HCT116 (cell line): ENCODE data around the gene P4HB. TPM values are rescaled to one million over a fixed set of nuclear protein-coding genes. Genes with fewer than 3 reads are reported as not detected.

Experiments used
- ATAC-seq: fragments of 200-7000 bp; cut with Tn5 transposase; 2 replicates; pipeline ENCODE4 v1.9.1; 2020; ENCODE audit warnings: mild to moderate bottlenecking, moderate library complexity
- BruUV-seq: library from RNA; stranded (reverse); fragments of 400-500 nt; replicated peaks from 2 replicates; lab custom pipeline; 2021; lab: Mats Ljungman, UMichigan
- CTCF ChIA-PET: fragments of 300-600 bp; sonication (Branson Sonifier 250); formaldehyde crosslinking; loops from one replicate; lab custom pipeline; 2021; ENCODE audit warnings: antibody characterized with exemption; lab: Charles Lee
- POLR2A ChIA-PET: fragments of 300-600, 350-600 bp; sonication (Branson Sonifier 250); formaldehyde crosslinking; loops from one replicate; lab custom pipeline; 2021; ENCODE audit warnings: antibody characterized with exemption; lab: Charles Lee
- RAD21 ChIA-PET, 2 experiments: fragments of 300-600 bp; sonication (Branson Sonifier 250); formaldehyde crosslinking; loops; one replicate each; lab custom pipeline; 2023; ENCODE audit warnings: low total read pairs in 2 of 2; ENCODE audit not compliant: uncharacterized antibody in 2 of 2, unreplicated experiment in 2 of 2, low non-redundant PET in 1 of 2; lab: Charles Lee
- DNase-seq: peaks from one replicate; pipeline ENCODE4 v3.0.0-alpha.2; 2010; ENCODE audit warnings: low read depth, low spot score
- H2AFZ ChIP-seq: fragments of 200-600 bp; shearing (Covaris generic), sonication (generic); 2 replicates; pipeline ENCODE4 v1.6.1; 2017; ENCODE audit warnings: low read depth, mixed run types, mixed read lengths, antibody characterized with exemption, low read length; ENCODE audit not compliant: poor library complexity, severe bottlenecking
- H3K27ac ChIP-seq: 2 replicates; pipeline ENCODE4 v1.5.1; 2012; ENCODE audit warnings: low read depth, low read length
- H3K27me3 ChIP-seq: fragments of 200-600 bp; sonication (generic); 2 replicates; pipeline ENCODE4 v1.6.1; 2016; ENCODE audit warnings: mixed run types, low read length, mixed read lengths; ENCODE audit not compliant: insufficient read depth
- H3K36me3 ChIP-seq, 2 experiments: fragments of 200-500 bp in 1 of 2; fragments of 200-600 bp in 1 of 2; sonication (Bioruptor generic) in 1 of 2; sonication (generic) in 1 of 2; 2 replicates each; pipeline versions ENCODE4 v1.5.1 to v1.6.1; 2014 to 2016; ENCODE audit warnings: low read length in 2 of 2, inconsistent platforms in 1 of 2, mixed read lengths in 1 of 2, mixed run types in 1 of 2; ENCODE audit not compliant: insufficient read depth in 2 of 2, control insufficient read depth in 1 of 2
- H3K4me1 ChIP-seq, 2 experiments: fragments of 200-600 bp in 1 of 2; sonication (generic) in 1 of 2; 2 replicates each; pipeline versions ENCODE4 v1.5.1 to v1.6.1; 2012 to 2017; ENCODE audit warnings: low read length in 2 of 2, inconsistent platforms in 1 of 2, mild to moderate bottlenecking in 1 of 2, mixed read lengths in 1 of 2, mixed run types in 1 of 2, moderate library complexity in 1 of 2; ENCODE audit not compliant: insufficient read depth in 2 of 2, control insufficient read depth in 1 of 2
- H3K4me2 ChIP-seq: fragments of 200-600 bp; sonication (generic); 2 replicates; pipeline ENCODE4 v1.6.1; 2017; ENCODE audit warnings: mixed run types, low read length, mixed read lengths
- H3K4me3 ChIP-seq, 2 experiments: fragments of 200-600 bp in 1 of 2; sonication (generic) in 1 of 2; replicated peaks in 1 of 2; 2 replicates each; pipeline ENCODE4 v1.5.1; 2011 to 2016; ENCODE audit warnings: low read length in 2 of 2, control low read depth in 1 of 2, low read depth in 1 of 2, mild to moderate bottlenecking in 1 of 2, mixed read lengths in 1 of 2, mixed run types in 1 of 2
- H3K79me2 ChIP-seq: fragments of 200-600 bp; sonication (generic); 2 replicates; pipeline ENCODE4 v1.6.1; 2017; ENCODE audit warnings: mild to moderate bottlenecking, mixed run types, low read length, moderate library complexity, mixed read lengths; ENCODE audit not compliant: insufficient read depth
- H3K9ac ChIP-seq: fragments of 200-600 bp; sonication (generic); 2 replicates; pipeline ENCODE4 v1.6.1; 2016; ENCODE audit warnings: low read length, mixed read lengths
- H3K9me2 ChIP-seq: fragments of 200-600 bp; sonication (generic), shearing (Covaris generic); 2 replicates; pipeline ENCODE4 v1.6.1; 2017; ENCODE audit warnings: mixed run types, mild to moderate bottlenecking, moderate library complexity; ENCODE audit not compliant: insufficient read depth
- H3K9me3 ChIP-seq, 2 experiments: fragments of 200-500 bp in 1 of 2; fragments of 200-600 bp in 1 of 2; sonication (Bioruptor generic) in 1 of 2; sonication (generic) in 1 of 2; 2 replicates each; pipeline ENCODE4 v1.6.1; 2014 to 2017; ENCODE audit warnings: low read length in 2 of 2, mixed read lengths in 2 of 2, inconsistent platforms in 1 of 2, low read depth in 1 of 2, mild to moderate bottlenecking in 1 of 2, mixed run types in 1 of 2, moderate library complexity in 1 of 2; ENCODE audit not compliant: control insufficient read depth in 1 of 2, insufficient read depth in 1 of 2
- H4K20me1 ChIP-seq: fragments of 200-600 bp; sonication (generic), shearing (Covaris generic); 2 replicates; pipeline ENCODE4 v1.6.1; 2017; ENCODE audit warnings: mixed run types, mild to moderate bottlenecking, moderate library complexity; ENCODE audit not compliant: insufficient read depth
- CEBPB ChIP-seq: IDR thresholded peaks from 2 replicates; pipeline ENCODE4 v1.6.1; 2012; ENCODE audit warnings: low read depth
- EGR1 ChIP-seq: IDR thresholded peaks from 2 replicates; pipeline ENCODE4 v1.6.1; 2012; ENCODE audit warnings: low read depth
- ELF1 ChIP-seq: IDR thresholded peaks from 2 replicates; pipeline ENCODE4 v1.6.1; 2012; ENCODE audit warnings: low read depth, borderline replicate concordance
- EZH2 ChIP-seq: fragments of 200-600 bp; sonication (generic); IDR thresholded peaks from 2 replicates; pipeline ENCODE4 v1.6.1; 2017; ENCODE audit warnings: antibody characterized with exemption, mixed run types
- EZH2phosphoT487 ChIP-seq: fragments of 200-600 bp; IDR thresholded peaks from 2 replicates; pipeline ENCODE4 v1.6.1; 2018; ENCODE audit warnings: antibody characterized with exemption, borderline replicate concordance
- FOSL1 ChIP-seq: IDR thresholded peaks from 2 replicates; pipeline ENCODE4 v1.6.1; 2012; ENCODE audit warnings: low read depth
- POLR2A ChIP-seq: IDR thresholded peaks from 2 replicates; pipeline ENCODE4 v1.7.0; 2011; ENCODE audit warnings: borderline replicate concordance; ENCODE audit not compliant: insufficient read depth, insufficient read length; ENCODE audit errors: extremely low read depth
- POLR2AphosphoS5 ChIP-seq: IDR thresholded peaks from 2 replicates; pipeline ENCODE4 v1.6.1; 2011; ENCODE audit warnings: mild to moderate bottlenecking, low read depth, low read length, moderate library complexity
- RAD21 ChIP-seq: IDR thresholded peaks from 2 replicates; pipeline ENCODE4 v1.6.1; 2012; ENCODE audit warnings: low read depth, mild to moderate bottlenecking
- SP1 ChIP-seq: IDR thresholded peaks from 2 replicates; pipeline ENCODE4 v1.6.1; 2012; ENCODE audit warnings: low read depth
- SRF ChIP-seq: IDR thresholded peaks from 2 replicates; pipeline ENCODE4 v1.6.1; 2012; ENCODE audit warnings: low read depth
- TCF7L2 ChIP-seq: IDR thresholded peaks from 2 replicates; pipeline ENCODE4 v1.7.0; 2011; ENCODE audit warnings: borderline replicate concordance, inconsistent platforms; ENCODE audit not compliant: insufficient read depth, insufficient read length; ENCODE audit errors: extremely low read depth
- YY1 ChIP-seq: IDR thresholded peaks from 2 replicates; pipeline ENCODE4 v1.6.1; 2011; ENCODE audit warnings: low read length, low read depth, moderate library complexity, mild to moderate bottlenecking; ENCODE audit not compliant: insufficient replicate concordance; ENCODE audit errors: extremely low read depth
- intact Hi-C: fragments of 100-400 bp; cut with micrococcal nuclease; formaldehyde crosslinking; loops from 2 replicates; pipeline ENCODE4 v1.10.0; 2022
- total RNA-seq: library from RNA; stranded (reverse); gene quantifications from one replicate; pipeline ENCODE4 v1.2.1, GENCODE V29; 2021; ENCODE audit not compliant: unreplicated experiment
- TF ChIP-seq, protein P1 (sequence below): IDR thresholded peaks from 2 replicates; pipeline ENCODE4 v1.6.1; 2012
- TF ChIP-seq, protein P2 (sequence below): IDR thresholded peaks from 2 replicates; pipeline ENCODE4 v1.6.1; 2012

P4HB gene
- total RNA-seq, 1 experiment from 2014 or later = 1,043 TPM

- no TSS peak for BruUV-seq
- TF ChIP-seq POLR2A (no peak), RAD21 (no peak), EGR1 (no peak), YY1 (no peak), ELF1 (no peak), FOSL1 (no peak), EZH2 (no peak), SRF (no peak), SP1 (no peak), POLR2AphosphoS5 (no peak), CEBPB (no peak)
- TF ChIP-seq, protein P1, sequence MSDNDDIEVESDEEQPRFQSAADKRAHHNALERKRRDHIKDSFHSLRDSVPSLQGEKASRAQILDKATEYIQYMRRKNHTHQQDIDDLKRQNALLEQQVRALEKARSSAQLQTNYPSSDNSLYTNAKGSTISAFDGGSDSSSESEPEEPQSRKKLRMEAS = no peak
- TF ChIP-seq, all 23 proteins: peak for 0
- ATAC-seq (no peak), DNase-seq (no peak)
- Histone ChIP-seq H2AFZ (no peak overlapping the region), H3K27me3 (peaks cover 13% of the 10 kb centered on the region; the same call in 1 of the 2 replicates), H3K9me2 (no peaks in the 10 kb centered on the region), H3K4me1 (peaks cover 0 to 11% of the 10 kb centered on the region in 2 experiments; a peak in 2 of 4 replicates), H3K36me3 (no peaks in the 10 kb centered on the region), H3K9ac (no peak overlapping the region), H3K9me3 (no peaks in the 10 kb centered on the region), H3K4me2 (no peak overlapping the region), H4K20me1 (no peaks in the 10 kb centered on the region), H3K79me2 (no peaks in the 10 kb centered on the region), H3K4me3 (no peak overlapping the region), H3K27ac (no peak overlapping the region)
- intact Hi-C loops = no loop called here
- CTCF ChIA-PET = no interaction called here
- POLR2A ChIA-PET = no interaction called here
- RAD21 ChIA-PET = no interaction called here
These were observed 49.2 kb downstream of the P4HB start for GRCh38 chr17:81810892-81811704.

DNA sequence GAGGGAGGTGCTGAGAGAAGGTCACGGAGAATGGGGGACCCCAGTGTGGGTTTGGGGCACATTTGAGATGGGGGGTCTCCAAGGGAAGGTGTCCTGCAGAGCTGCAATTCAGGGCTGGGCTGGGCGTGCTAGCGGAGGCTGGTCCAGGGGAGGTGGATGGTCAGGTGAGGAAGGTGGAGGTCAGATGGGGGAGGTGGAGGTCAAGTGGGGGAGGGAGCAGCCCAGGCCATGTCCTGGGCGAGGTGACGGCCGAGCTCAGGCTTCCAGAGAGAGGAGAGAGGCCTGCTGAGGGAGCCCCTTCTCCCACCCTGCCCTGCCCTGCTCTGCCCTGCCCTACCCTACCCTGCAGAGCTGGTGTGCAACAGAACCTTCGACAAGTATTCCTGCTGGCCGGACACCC is 49.9 kb downstream of the P4HB start:
- H3K79me2 ChIP-seq = no peaks in the 10 kb centered on the region
- H3K27ac ChIP-seq = no peak overlapping the region
- TF ChIP-seq ELF1 (no peak), FOSL1 (no peak), EZH2phosphoT487 (no peak), POLR2AphosphoS5 (no peak), RAD21 (no peak), SP1 (no peak), TCF7L2 (no peak)
- TF ChIP-seq, protein P1 = no peak
- TF ChIP-seq, protein P2, sequence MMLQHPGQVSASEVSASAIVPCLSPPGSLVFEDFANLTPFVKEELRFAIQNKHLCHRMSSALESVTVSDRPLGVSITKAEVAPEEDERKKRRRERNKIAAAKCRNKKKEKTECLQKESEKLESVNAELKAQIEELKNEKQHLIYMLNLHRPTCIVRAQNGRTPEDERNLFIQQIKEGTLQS = no peak
- H3K36me3 ChIP-seq = no peaks in the 10 kb centered on the region
- BruUV-seq = no TSS peak
- no peak overlapping the region for H3K4me2 ChIP-seq
- no peak for ATAC-seq
- RAD21 ChIA-PET = no interaction called here
- no peak overlapping the region for H2AFZ ChIP-seq
- peaks cover 13% of the 10 kb centered on the region; the same call in 1 of the 2 replicates for H3K27me3 ChIP-seq
- CTCF ChIA-PET = no interaction called here
- peaks cover 0 to 8% of the 10 kb centered on the region in 2 experiments; a peak in 2 of 4 replicates for H3K4me1 ChIP-seq
- POLR2A ChIA-PET = no interaction called here
- no peaks in the 10 kb centered on the region for H4K20me1 ChIP-seq
- no peak for DNase-seq
- no peaks in the 10 kb centered on the region for H3K9me2 ChIP-seq
- no peak overlapping the region for H3K4me3 ChIP-seq
- H3K9ac ChIP-seq = no peak overlapping the region
- no peaks in the 10 kb centered on the region for H3K9me3 ChIP-seq
- intact Hi-C loops = no loop called here
